Skeletal muscle satellite cell (primary cell): ENCODE data around the gene UGGT2.
"Not testable (repeated sequence)": the region's sequence is repeated elsewhere in the genome, so short reads cannot be mapped to it uniquely, and the experiment has no call there.

Source experiments
- H3K27me3 ChIP-seq: 2 replicates; pipeline ENCODE4 v1.7.0; 2013; ENCODE audit warnings: low read length; ENCODE audit not compliant: control insufficient read depth, insufficient read depth
- H3K36me3 ChIP-seq: 2 replicates; pipeline ENCODE4 v1.7.0; 2013; ENCODE audit warnings: mild to moderate bottlenecking, control low read depth, low read length; ENCODE audit not compliant: insufficient read depth
- H3K4me1 ChIP-seq: 2 replicates; pipeline ENCODE4 v1.7.0; 2013; ENCODE audit warnings: low read length; ENCODE audit not compliant: control insufficient read depth, insufficient read depth
- H3K4me2 ChIP-seq: 2 replicates; pipeline ENCODE4 v1.7.0; 2013; ENCODE audit warnings: mild to moderate bottlenecking, low read length
- H3K4me3 ChIP-seq: 2 replicates; pipeline ENCODE4 v1.7.0; 2013; ENCODE audit warnings: low read length
- H3K9ac ChIP-seq: 2 replicates; pipeline ENCODE4 v1.7.0; 2013; ENCODE audit warnings: mild to moderate bottlenecking, low read depth, low read length, moderate library complexity
- H3K9me3 ChIP-seq: replicated peaks from 2 replicates; pipeline ENCODE4 v1.7.0; 2013; ENCODE audit warnings: mild to moderate bottlenecking, control low read depth, low read length

The UGGT2 gene

GRCh38 chr13:95787356-95788099 lies 265.7 kb downstream of the UGGT2 start:
- H3K4me1 ChIP-seq, result peaks cover 25% of the 10 kb centered on the region
- H3K9ac ChIP-seq, result no peak overlapping the region
- no peaks in the 10 kb centered on the region for H3K9me3 ChIP-seq
- H3K27me3 ChIP-seq, result no peaks in the 10 kb centered on the region
- H3K36me3 ChIP-seq, result peaks cover 27% of the 10 kb centered on the region
- no peak overlapping the region for H3K4me3 ChIP-seq
- H3K4me2 ChIP-seq, result no peak overlapping the region

- H3K36me3 ChIP-seq, result peaks cover 11% of the 10 kb centered on the region
- no peaks in the 10 kb centered on the region for H3K27me3 ChIP-seq
- no peaks in the 10 kb centered on the region for H3K9me3 ChIP-seq
- peaks cover 25% of the 10 kb centered on the region for H3K4me1 ChIP-seq
- peak overlapping the region; percentile 21 for H3K4me3 ChIP-seq
- H3K9ac ChIP-seq, result no peak overlapping the region
- H3K4me2 ChIP-seq, result peak overlapping the region; percentile 47
These were observed 268.3 kb downstream of the UGGT2 start for GRCh38 chr13:95784900-95785290.

- Histone ChIP-seq H3K27me3 (no peaks in the 10 kb centered on the region), H3K4me3 (peak overlapping the region; percentile 21), H3K4me1 (peaks cover 25% of the 10 kb centered on the region), H3K9ac (no peak overlapping the region), H3K9me3 (no peaks in the 10 kb centered on the region), H3K36me3 (peaks cover 9% of the 10 kb centered on the region), H3K4me2 (peak overlapping the region; percentile 47)
These were observed 268.9 kb downstream of the UGGT2 start for GRCh38 chr13:95784161-95784899.

GRCh38 chr13:95783747-95784146 lies 269.5 kb downstream of the UGGT2 start:
- Histone ChIP-seq H3K9me3 (no peaks in the 10 kb centered on the region), H3K4me1 (peaks cover 25% of the 10 kb centered on the region), H3K4me3 (no peak overlapping the region), H3K27me3 (no peaks in the 10 kb centered on the region), H3K36me3 (peaks cover 7% of the 10 kb centered on the region), H3K4me2 (no peak overlapping the region), H3K9ac (no peak overlapping the region)

- not testable (repeated sequence) for H3K36me3 ChIP-seq
These were observed 271.3 kb downstream of the UGGT2 start for GRCh38 chr13:95781940-95782339.

DNA sequence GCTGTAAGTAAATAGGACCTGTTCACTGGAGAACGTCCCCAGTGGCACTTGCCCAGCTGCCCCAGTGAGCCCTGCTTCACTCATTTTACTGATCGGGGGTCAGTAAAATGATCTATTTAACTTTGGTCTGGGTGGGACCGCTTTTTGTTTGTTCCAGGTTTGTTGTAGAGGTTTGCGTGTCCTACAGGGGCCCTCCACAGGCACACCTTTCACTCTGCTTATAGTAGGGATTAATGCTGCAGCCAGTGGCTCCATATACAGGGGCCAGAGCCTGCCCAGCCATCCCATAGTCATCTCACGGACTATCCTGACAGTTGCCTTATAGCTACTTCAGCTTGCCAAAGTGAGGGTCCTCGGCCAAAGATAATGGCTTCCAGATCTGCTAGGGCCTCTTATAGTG lies 272.2 kb downstream of the UGGT2 start:
- H3K9ac ChIP-seq, result no peak overlapping the region
- H3K4me1 ChIP-seq, result peaks cover 19% of the 10 kb centered on the region
- H3K9me3 ChIP-seq, result no peaks in the 10 kb centered on the region
- H3K36me3 ChIP-seq, result peaks cover 4% of the 10 kb centered on the region
- no peak overlapping the region for H3K4me2 ChIP-seq
- H3K4me3 ChIP-seq, result no peak overlapping the region
- H3K27me3 ChIP-seq, result no peaks in the 10 kb centered on the region

More at GRCh38 chr13:95781940-95782339, 271.3 kb downstream of the UGGT2 start:
- H3K4me1 ChIP-seq, result peaks cover 22% of the 10 kb centered on the region
- not testable (repeated sequence) for H3K4me2 ChIP-seq, H3K9me3 ChIP-seq, H3K9ac ChIP-seq, H3K4me3 ChIP-seq, H3K27me3 ChIP-seq

DNA sequence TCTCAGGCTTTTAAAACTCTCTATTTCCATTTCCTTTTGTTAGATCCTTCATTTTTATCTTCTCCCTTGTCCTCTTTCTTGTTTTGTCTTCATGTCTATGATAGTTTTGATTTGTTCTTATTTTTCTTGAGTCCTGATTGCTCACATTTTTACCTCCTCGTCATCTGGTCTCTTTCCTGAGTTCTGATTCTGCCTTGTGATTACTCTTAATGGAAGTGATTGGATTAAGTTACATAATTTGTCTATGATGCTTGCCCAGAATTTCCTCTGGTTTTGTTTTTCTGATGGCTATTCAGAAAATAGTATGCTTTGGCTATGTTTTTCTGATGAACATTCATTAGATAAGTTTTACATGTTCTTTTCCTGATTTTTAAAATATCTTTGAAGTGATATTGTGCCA lies 273.7 kb downstream of the UGGT2 start:
- Histone ChIP-seq H3K9ac (no peak overlapping the region), H3K27me3 (no peaks in the 10 kb centered on the region), H3K36me3 (peaks cover 4% of the 10 kb centered on the region), H3K4me1 (peaks cover 10% of the 10 kb centered on the region), H3K9me3 (no peaks in the 10 kb centered on the region), H3K4me3 (no peak overlapping the region), H3K4me2 (no peak overlapping the region)

DNA sequence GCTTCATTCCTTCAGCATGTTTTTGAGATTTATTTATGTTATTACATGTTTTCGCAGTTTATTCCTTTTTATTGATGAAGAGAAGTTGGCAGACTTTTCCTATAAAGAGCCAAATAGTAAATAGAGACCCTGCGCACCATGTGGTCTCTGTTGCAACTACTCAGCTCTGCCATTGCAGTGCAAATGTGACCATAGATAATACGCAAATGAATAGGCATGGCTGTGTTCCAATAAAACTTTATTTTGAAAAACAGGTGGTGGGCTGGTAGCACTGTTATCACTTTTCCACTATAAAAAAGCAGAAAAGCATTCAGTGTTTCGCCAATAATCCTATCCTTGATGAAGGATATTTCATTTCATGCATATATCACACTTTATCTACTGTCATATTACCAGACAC lies 281.3 kb downstream of the UGGT2 start:
- Histone ChIP-seq H3K4me2 (no peak overlapping the region), H3K27me3 (no peaks in the 10 kb centered on the region), H3K4me3 (no peak overlapping the region), H3K9me3 (no peaks in the 10 kb centered on the region), H3K36me3 (peaks cover 8% of the 10 kb centered on the region), H3K4me1 (peaks cover 5% of the 10 kb centered on the region), H3K9ac (no peak overlapping the region)

- Histone ChIP-seq H3K4me3 (no peak overlapping the region), H3K4me2 (no peak overlapping the region), H3K27me3 (no peaks in the 10 kb centered on the region), H3K9me3 (no peaks in the 10 kb centered on the region), H3K9ac (no peak overlapping the region), H3K36me3 (peaks cover 21% of the 10 kb centered on the region), H3K4me1 (no peaks in the 10 kb centered on the region)
These were observed 289.6 kb downstream of the UGGT2 start for GRCh38 chr13:95763601-95764000.

DNA sequence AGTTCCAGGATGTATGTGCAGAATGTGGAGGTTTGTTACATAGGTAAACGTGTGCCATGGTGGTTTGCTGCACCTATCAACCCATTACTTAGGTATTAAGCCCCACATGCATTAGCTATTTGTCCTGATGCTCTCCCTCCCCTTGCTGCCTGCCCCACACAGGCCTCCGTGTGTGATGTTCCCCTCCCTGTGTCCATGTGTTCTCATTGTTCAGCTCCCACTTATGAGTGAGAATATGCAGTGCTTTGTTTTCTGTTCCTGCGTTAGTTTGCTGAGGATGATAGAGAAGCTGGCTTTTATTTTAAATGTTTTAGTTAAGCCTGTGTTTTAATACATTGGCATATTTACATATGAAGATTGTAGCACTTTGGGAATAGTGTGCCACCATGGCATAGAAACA lies 290.6 kb downstream of the UGGT2 start:
- H3K4me3 ChIP-seq, H3K27me3 ChIP-seq, H3K9me3 ChIP-seq, H3K4me2 ChIP-seq, H3K4me1 ChIP-seq, H3K9ac ChIP-seq: not testable (repeated sequence)
- H3K36me3 ChIP-seq, result peaks cover 21% of the 10 kb centered on the region

- no peak overlapping the region for H3K4me3 ChIP-seq
- H3K36me3 ChIP-seq, result peaks cover 3% of the 10 kb centered on the region
- no peaks in the 10 kb centered on the region for H3K4me1 ChIP-seq
- no peaks in the 10 kb centered on the region for H3K27me3 ChIP-seq
- no peak overlapping the region for H3K9ac ChIP-seq
- H3K9me3 ChIP-seq, result no peaks in the 10 kb centered on the region
- H3K4me2 ChIP-seq, result no peak overlapping the region
These were observed 297.1 kb downstream of the UGGT2 start for GRCh38 chr13:95756072-95756471.

DNA sequence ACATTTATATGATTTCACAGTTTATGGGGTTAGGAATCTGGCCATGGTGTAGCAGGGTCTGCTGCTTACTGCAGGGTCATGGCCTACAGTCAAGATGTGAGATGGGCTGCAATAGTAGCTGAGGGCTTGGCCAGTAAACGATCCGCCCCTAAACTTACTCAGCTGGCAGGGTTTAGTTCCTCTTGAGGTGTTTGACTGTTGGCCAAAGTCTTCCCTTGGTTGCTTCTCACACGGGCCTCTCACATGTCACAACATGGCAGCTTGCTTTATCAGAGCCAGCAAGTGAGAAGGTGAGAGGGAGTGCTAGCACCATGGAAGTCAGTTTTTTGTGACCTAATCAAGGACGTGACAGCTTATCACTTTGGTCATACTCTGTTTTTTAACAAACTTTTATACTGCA lies 299.1 kb downstream of the UGGT2 start:
- Histone ChIP-seq H3K9me3 (no peaks in the 10 kb centered on the region), H3K4me1 (no peaks in the 10 kb centered on the region), H3K36me3 (no peaks in the 10 kb centered on the region), H3K4me3 (no peak overlapping the region), H3K27me3 (no peaks in the 10 kb centered on the region), H3K9ac (no peak overlapping the region), H3K4me2 (no peak overlapping the region)
